C1 segment of cervical spinal cord (tissue), 14 donors: ENCODE results near the gene NIT2.
"Not testable (repeated sequence)": the region's sequence is repeated elsewhere in the genome, so short reads cannot be mapped to it uniquely, and the experiment has no call there.

Experiments
- DNase-seq, 14 donors: peaks; one replicate each; lab custom pipeline; 2025; lab: John Stamatoyannopoulos, UW

The NIT2 gene

GRCh38 chr3:100338911-100339310 is 4.4 kb downstream of the NIT2 start:
- no peak for DNase-seq

GRCh38 chr3:100339786-100340185 is 5.2 kb downstream of the NIT2 start:
- no peak for DNase-seq

- DNase-seq, result no peak
These were observed 6.0 kb downstream of the NIT2 start for GRCh38 chr3:100340527-100340926.

GRCh38 chr3:100348727-100349126 is 14.2 kb downstream of the NIT2 start:
- DNase-seq, result no peak

GRCh38 chr3:100351770-100352169 is 17.2 kb downstream of the NIT2 start:
- DNase-seq, result not testable (repeated sequence)

GRCh38 chr3:100352296-100353231 is 18.0 kb downstream of the NIT2 start:
- DNase-seq, result no peak

GRCh38 chr3:100354850-100355249 is 20.3 kb downstream of the NIT2 start:
- no peak for DNase-seq

GRCh38 chr3:100358413-100358812 is 23.9 kb downstream of the NIT2 start:
- DNase-seq, result no peak

GRCh38 chr3:100359035-100359434 is 24.5 kb downstream of the NIT2 start:
- no peak for DNase-seq

- no peak for DNase-seq
These were observed 26.4 kb downstream of the NIT2 start for GRCh38 chr3:100360757-100361496.

- no peak for DNase-seq
These were observed 27.3 kb downstream of the NIT2 start for GRCh38 chr3:100361897-100362296.

- DNase-seq, result no peak
These were observed 29.9 kb downstream of the NIT2 start for GRCh38 chr3:100364421-100364820.

GRCh38 chr3:100366424-100366823 is 31.9 kb downstream of the NIT2 start:
- no peak for DNase-seq

- DNase-seq, result no peak
These were observed 33.9 kb downstream of the NIT2 start for GRCh38 chr3:100368441-100368840.

GRCh38 chr3:100370756-100371155 is 36.2 kb downstream of the NIT2 start:
- no peak for DNase-seq

- DNase-seq, result no peak
These were observed 40.0 kb downstream of the NIT2 start for GRCh38 chr3:100374521-100374920.

- DNase-seq, result no peak
These were observed 41.7 kb downstream of the NIT2 start for GRCh38 chr3:100376301-100376700.

GRCh38 chr3:100384733-100385525 is 50.4 kb downstream of the NIT2 start:
- no peak for DNase-seq

- no peak for DNase-seq
These were observed 52.0 kb downstream of the NIT2 start for GRCh38 chr3:100386437-100387074.

- DNase-seq, result no peak
These were observed 54.5 kb downstream of the NIT2 start for GRCh38 chr3:100389025-100389424.

- no peak for DNase-seq
These were observed 61.3 kb downstream of the NIT2 start for GRCh38 chr3:100395679-100396431.
